HepG2 (cell line): ENCODE results near the gene SEMA3E. TPM values are rescaled to one million over a fixed set of nuclear protein-coding genes. Genes with fewer than 3 reads are reported as not detected.

Experiments
- ATAC-seq: fragments of 200-7000 bp; cut with Tn5 transposase; 3 replicates; pipeline ENCODE4 v1.9.1; 2020; ENCODE audit warnings: mild to moderate bottlenecking, moderate library complexity
- BruUV-seq: library from RNA; stranded (reverse); fragments of 400-500 nt; replicated peaks from 2 replicates; lab custom pipeline; 2021; lab: Mats Ljungman, UMichigan
- CTCF ChIA-PET: fragments of 300-600 bp; formaldehyde crosslinking; extraction: SDS; loops from one replicate; lab custom pipeline; 2021; ENCODE audit warnings: low total read pairs, inconsistent platforms, low intra/inter-chr PET ratio; lab: Yijun Ruan, JAX
- POLR2A ChIA-PET: fragments of 350-600 bp; sonication (Branson Sonifier 250); formaldehyde crosslinking; loops from one replicate; lab custom pipeline; 2020; ENCODE audit warnings: antibody characterized with exemption, inconsistent platforms; lab: Yijun Ruan, JAX
- DNase-seq: peaks from one replicate; pipeline ENCODE4 v3.0.0-alpha.2; 2015; ENCODE audit warnings: low spot score
- FAIRE-seq: peaks from 3 replicates; lab custom pipeline; 2011; peaks lifted over from hg19 to GRCh38; lab: Jason Lieb, UNC
- H2AFZ ChIP-seq: one replicate; pipeline ENCODE4 v1.6.1; 2011; ENCODE audit warnings: low read length, inconsistent platforms
- H3K27ac ChIP-seq: fragments of 300-600 bp; 3 replicates; pipeline ENCODE4 v1.8.0; 2011; ENCODE audit warnings: mixed run types, mild to moderate bottlenecking, mixed read lengths, low read length, inconsistent platforms; ENCODE audit not compliant: insufficient read depth; ENCODE audit errors: extremely low read length
- H3K27me3 ChIP-seq, 2 experiments: fragments of 200-600 bp in 1 of 2; 2 replicates in 1 of 2; 3 replicates in 1 of 2; pipeline versions ENCODE4 v1.6.0 to v1.8.0; 2011; ENCODE audit warnings: low read length in 2 of 2, mild to moderate bottlenecking in 2 of 2, moderate library complexity in 2 of 2, inconsistent platforms in 1 of 2; ENCODE audit not compliant: insufficient read depth in 2 of 2, control insufficient read depth in 1 of 2
- H3K36me3 ChIP-seq, 2 experiments: fragments of 200-600 bp in 1 of 2; replicated peaks in 1 of 2; 2 replicates in 1 of 2; 3 replicates in 1 of 2; pipeline versions ENCODE4 v1.5.1 to v1.8.0; 2011; ENCODE audit warnings: low read length in 2 of 2, inconsistent platforms in 1 of 2; ENCODE audit not compliant: insufficient read depth in 2 of 2, control insufficient read depth in 1 of 2
- H3K4me1 ChIP-seq: 2 replicates; pipeline ENCODE4 v1.5.1; 2012; ENCODE audit warnings: low read length, inconsistent platforms; ENCODE audit not compliant: insufficient read depth
- H3K4me2 ChIP-seq: 2 replicates; pipeline ENCODE4 v1.6.0; 2011; ENCODE audit warnings: low read depth, low read length, inconsistent platforms
- H3K4me3 ChIP-seq, 3 experiments: fragments of 200-600 bp in 1 of 3; sonication (generic), shearing (Covaris generic) in 1 of 3; replicated peaks in 1 of 3; 2 replicates each; pipeline ENCODE4 v1.5.1; 2011 to 2016; ENCODE audit warnings: low read length in 3 of 3, inconsistent platforms in 2 of 3, low read depth in 2 of 3, mild to moderate bottlenecking in 2 of 3, control low read depth in 1 of 3, mixed read lengths in 1 of 3; ENCODE audit not compliant: insufficient read depth in 1 of 3
- H3K79me2 ChIP-seq: one replicate; pipeline ENCODE4 v1.6.1; 2011; ENCODE audit warnings: low read length, inconsistent platforms; ENCODE audit not compliant: insufficient read depth
- H3K9ac ChIP-seq: 2 replicates; pipeline ENCODE4 v1.6.0; 2011; ENCODE audit warnings: mild to moderate bottlenecking, low read depth, low read length, inconsistent platforms; ENCODE audit not compliant: insufficient read depth
- H3K9me3 ChIP-seq: 2 replicates; pipeline ENCODE4 v1.5.1; 2012; ENCODE audit warnings: mild to moderate bottlenecking, low read length
- H4K20me1 ChIP-seq: 2 replicates; pipeline ENCODE4 v1.6.0; 2011; ENCODE audit warnings: inconsistent platforms, mild to moderate bottlenecking, low read length, moderate library complexity; ENCODE audit not compliant: insufficient read depth
- IKZF4 ChIP-seq: sonication (generic); formaldehyde crosslinking; IDR thresholded peaks from 2 replicates; pipeline ENCODE4 v1.5.1; 2020; ENCODE audit warnings: borderline replicate concordance, mild to moderate bottlenecking, low read depth, missing genetic modification reagents; ENCODE audit errors: not compliant biosample characterization
- WGBS: methylation state at CpG from one replicate; pipeline ENCODE4 v1.1.6; 2017; ENCODE audit warnings: low lambda C conversion rate; 5-methylcytosine and 5-hydroxymethylcytosine counted together
- in situ Hi-C: cut with HindIII; loops from 2 replicates; pipeline ENCODE4 v1.10.0; 2017; ENCODE audit warnings: low pct_unique_long_range_greater_than_20kb; ENCODE audit not compliant: extremely low pct_ligation_motif_present
- intact Hi-C: fragments of 100-400 bp; cut with micrococcal nuclease; formaldehyde crosslinking; loops from one replicate; pipeline ENCODE4 v1.10.0; 2022; ENCODE audit not compliant: unreplicated experiment
- polyA plus RNA-seq, 8 experiments: library from polyadenylated mRNA; depleted of rRNA in 3 of 8; stranded (reverse) in 7 of 8; unstranded in 1 of 8; fragments of >200 nt; fragmentation: Illumina TruSeq in 4 of 8; extraction: Trizol in 4 of 8; gene quantifications; 2 replicates each; pipeline versions ENCODE4 v1.2.1 to v1.2.3, GENCODE V29; 2011 to 2016; ENCODE audit warnings: low read depth in 4 of 8, missing spikeins in 1 of 8, mixed read lengths in 1 of 8; ENCODE audit not compliant: insufficient read depth in 1 of 8
- total RNA-seq, 5 experiments: library from RNA; depleted of rRNA; stranded (reverse); fragments of >200 nt; fragmentation: Illumina TruSeq; extraction: Trizol; gene quantifications; 2 replicates each; pipeline ENCODE4 v1.2.3, GENCODE V29; 2016; ENCODE audit warnings: low read depth in 1 of 5
- TF ChIP-seq, protein P1 (sequence below): IDR thresholded peaks from 2 replicates; pipeline ENCODE4 v1.6.1; 2016; ENCODE audit warnings: low read depth, missing genetic modification reagents, missing compliant biosample characterization

Gene SEMA3E
- total and polyA plus RNA-seq, 2 of the 13 experiments (the other 11 are each of a cell fraction or from before 2014, with no cell fraction given) = not detected

DNA sequence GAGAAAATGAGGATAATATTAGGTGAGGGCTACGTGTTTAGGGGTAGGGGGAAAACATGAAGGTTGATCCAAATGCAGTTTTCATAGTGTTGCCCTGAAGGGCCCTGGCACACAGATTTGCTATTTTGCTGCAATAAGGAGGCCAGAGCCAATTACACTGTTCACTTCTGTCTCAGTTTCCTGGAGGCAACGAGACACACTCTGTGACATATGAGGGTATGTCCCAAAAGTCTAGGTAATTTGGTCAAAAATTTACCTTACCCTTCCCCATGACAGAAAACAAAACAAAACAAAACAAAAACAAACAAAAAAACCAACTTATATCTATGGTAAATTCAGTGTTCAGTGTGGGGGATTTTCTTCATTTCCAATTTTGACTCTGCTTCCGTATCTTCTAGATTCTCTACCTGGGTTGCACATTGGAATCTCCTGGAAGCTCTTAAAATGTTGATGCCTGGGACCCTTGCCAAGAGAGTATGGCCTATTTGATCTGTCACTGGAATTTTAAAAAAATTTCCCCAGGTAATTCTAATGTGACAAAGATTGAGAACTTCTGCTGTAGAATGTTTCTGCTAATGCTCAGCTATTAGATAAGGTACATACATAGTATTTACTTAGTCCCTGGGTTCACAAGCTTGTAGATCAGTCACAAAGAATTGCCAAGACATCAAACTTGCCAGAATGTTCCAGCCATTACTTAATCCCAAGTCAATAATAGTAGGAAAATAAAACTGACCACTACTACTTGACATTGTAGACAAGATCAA is 139.5 kb downstream of the SEMA3E start:
- WGBS = 3% methylated on average over 3 of the region's 3 CpGs
- Histone ChIP-seq H3K27ac (no peak overlapping the region), H4K20me1 (no peaks in the 10 kb centered on the region), H2AFZ (no peak overlapping the region), H3K79me2 (no peaks in the 10 kb centered on the region), H3K9me3 (no peaks in the 10 kb centered on the region), H3K4me2 (no peak overlapping the region), H3K9ac (no peak overlapping the region), H3K27me3 (no peaks in the 10 kb centered on the region), H3K36me3 (no peaks in the 10 kb centered on the region), H3K4me1 (no peaks in the 10 kb centered on the region), H3K4me3 (no peak overlapping the region)
- ChIA-PET CTCF (no interaction called here), POLR2A (no interaction called here)
- in situ Hi-C loops (no loop called here), intact Hi-C loops (no loop called here)
- DNase-seq = no peak
- ATAC-seq = no peak
- FAIRE-seq = no peak
- no TSS peak for BruUV-seq
- TF ChIP-seq, protein P1, sequence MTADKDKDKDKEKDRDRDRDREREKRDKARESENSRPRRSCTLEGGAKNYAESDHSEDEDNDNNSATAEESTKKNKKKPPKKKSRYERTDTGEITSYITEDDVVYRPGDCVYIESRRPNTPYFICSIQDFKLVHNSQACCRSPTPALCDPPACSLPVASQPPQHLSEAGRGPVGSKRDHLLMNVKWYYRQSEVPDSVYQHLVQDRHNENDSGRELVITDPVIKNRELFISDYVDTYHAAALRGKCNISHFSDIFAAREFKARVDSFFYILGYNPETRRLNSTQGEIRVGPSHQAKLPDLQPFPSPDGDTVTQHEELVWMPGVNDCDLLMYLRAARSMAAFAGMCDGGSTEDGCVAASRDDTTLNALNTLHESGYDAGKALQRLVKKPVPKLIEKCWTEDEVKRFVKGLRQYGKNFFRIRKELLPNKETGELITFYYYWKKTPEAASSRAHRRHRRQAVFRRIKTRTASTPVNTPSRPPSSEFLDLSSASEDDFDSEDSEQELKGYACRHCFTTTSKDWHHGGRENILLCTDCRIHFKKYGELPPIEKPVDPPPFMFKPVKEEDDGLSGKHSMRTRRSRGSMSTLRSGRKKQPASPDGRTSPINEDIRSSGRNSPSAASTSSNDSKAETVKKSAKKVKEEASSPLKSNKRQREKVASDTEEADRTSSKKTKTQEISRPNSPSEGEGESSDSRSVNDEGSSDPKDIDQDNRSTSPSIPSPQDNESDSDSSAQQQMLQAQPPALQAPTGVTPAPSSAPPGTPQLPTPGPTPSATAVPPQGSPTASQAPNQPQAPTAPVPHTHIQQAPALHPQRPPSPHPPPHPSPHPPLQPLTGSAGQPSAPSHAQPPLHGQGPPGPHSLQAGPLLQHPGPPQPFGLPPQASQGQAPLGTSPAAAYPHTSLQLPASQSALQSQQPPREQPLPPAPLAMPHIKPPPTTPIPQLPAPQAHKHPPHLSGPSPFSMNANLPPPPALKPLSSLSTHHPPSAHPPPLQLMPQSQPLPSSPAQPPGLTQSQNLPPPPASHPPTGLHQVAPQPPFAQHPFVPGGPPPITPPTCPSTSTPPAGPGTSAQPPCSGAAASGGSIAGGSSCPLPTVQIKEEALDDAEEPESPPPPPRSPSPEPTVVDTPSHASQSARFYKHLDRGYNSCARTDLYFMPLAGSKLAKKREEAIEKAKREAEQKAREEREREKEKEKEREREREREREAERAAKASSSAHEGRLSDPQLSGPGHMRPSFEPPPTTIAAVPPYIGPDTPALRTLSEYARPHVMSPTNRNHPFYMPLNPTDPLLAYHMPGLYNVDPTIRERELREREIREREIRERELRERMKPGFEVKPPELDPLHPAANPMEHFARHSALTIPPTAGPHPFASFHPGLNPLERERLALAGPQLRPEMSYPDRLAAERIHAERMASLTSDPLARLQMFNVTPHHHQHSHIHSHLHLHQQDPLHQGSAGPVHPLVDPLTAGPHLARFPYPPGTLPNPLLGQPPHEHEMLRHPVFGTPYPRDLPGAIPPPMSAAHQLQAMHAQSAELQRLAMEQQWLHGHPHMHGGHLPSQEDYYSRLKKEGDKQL (CRISPR knock-in tag) = no peak
- no peak for TF ChIP-seq IKZF4 (CRISPR knock-in tag)
